Activated T-cell treated with anti-CD3 and anti-CD28 coated beads, Interleukin-2, amount 50 U/mL, for 24 hours (primary cell): ENCODE data around the gene UBALD2.

Experiments
- DNase-seq: peaks from one replicate; pipeline ENCODE4 v3.0.0-alpha.2; 2020
- H3K27ac Mint-ChIP-seq: 2 replicates; pipeline ENCODE4 v1.8.0; 2020; ENCODE audit warnings: mild to moderate bottlenecking, mixed read lengths
- H3K27me3 Mint-ChIP-seq: 2 replicates; pipeline ENCODE4 v1.8.0; 2020; ENCODE audit warnings: mixed read lengths
- H3K36me3 Mint-ChIP-seq: 2 replicates; pipeline ENCODE4 v1.8.0; 2020; ENCODE audit warnings: low read depth, mixed read lengths
- H3K4me1 Mint-ChIP-seq: 2 replicates; pipeline ENCODE4 v1.8.0; 2020; ENCODE audit warnings: low read depth, mixed read lengths
- H3K4me3 Mint-ChIP-seq: 2 replicates; pipeline ENCODE4 v1.8.0; 2020; ENCODE audit warnings: mild to moderate bottlenecking, moderate library complexity, mixed read lengths
- H3K9me3 Mint-ChIP-seq: 2 replicates; pipeline ENCODE4 v1.8.0; 2020; ENCODE audit warnings: mixed read lengths

UBALD2 gene

GRCh38 chr17:76276069-76276431, 10.9 kb downstream of the UBALD2 start:
- peaks cover 62% of the 10 kb centered on the region for H3K4me1 Mint-ChIP-seq
- no peaks in the 10 kb centered on the region for H3K27me3 Mint-ChIP-seq
- no peak for DNase-seq
- no peaks in the 10 kb centered on the region for H3K9me3 Mint-ChIP-seq
- no peak overlapping the region for H3K4me3 Mint-ChIP-seq
- H3K36me3 Mint-ChIP-seq = peaks cover 8% of the 10 kb centered on the region
- peak overlapping the region; percentile 82 for H3K27ac Mint-ChIP-seq

DNA sequence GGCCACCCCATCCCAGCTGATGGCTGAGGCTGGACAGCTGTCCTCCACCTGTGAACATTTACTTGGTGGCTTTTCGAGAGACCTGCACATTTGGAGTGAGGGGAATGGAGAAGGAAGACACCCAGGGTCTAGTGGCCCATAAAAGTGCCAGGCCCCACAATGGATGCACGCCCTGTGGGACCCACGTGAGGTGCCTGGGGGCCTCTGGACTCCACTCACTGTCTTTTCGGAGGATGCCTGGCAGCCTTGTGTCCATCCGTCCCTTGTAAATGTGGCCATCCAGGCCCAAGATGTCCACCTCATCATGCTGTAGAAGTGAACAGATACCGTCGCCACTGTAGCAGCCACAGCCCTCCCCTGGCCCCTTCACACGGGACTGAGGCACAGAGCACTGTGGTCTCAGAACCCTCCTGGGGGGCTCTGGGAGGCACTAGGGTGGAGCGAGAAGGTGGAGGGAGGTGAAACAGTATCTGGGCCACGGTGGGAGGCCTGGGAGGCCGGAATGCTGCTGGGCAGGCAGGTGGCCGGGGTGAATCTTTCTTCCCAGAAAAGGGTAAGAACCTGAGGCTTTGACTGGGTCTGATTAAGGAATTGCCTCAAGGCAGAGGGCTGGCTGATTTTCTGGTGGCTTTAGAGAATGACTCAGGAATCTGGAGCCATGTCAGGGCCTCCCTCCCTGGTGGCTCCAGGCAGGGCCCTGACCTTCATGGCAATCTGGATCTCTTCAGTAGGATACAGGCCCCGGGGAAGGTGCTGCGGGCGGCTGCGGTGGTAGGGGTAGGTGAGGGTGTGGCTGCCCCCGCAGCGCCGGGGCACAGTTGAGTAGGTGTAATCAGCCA, 11.5 kb downstream of the UBALD2 start:
- Mint-ChIP-seq H3K27me3 (no peaks in the 10 kb centered on the region), H3K4me3 (no peak overlapping the region), H3K36me3 (peaks cover 2% of the 10 kb centered on the region), H3K4me1 (peaks cover 56% of the 10 kb centered on the region), H3K9me3 (no peaks in the 10 kb centered on the region), H3K27ac (peak overlapping the region; percentile 1)
- no peak for DNase-seq

GRCh38 chr17:76277300-76278267, 12.4 kb downstream of the UBALD2 start:
- Mint-ChIP-seq H3K9me3 (no peaks in the 10 kb centered on the region), H3K27ac (peak overlapping the region; percentile 1), H3K36me3 (no peaks in the 10 kb centered on the region), H3K4me3 (no peak overlapping the region), H3K4me1 (peaks cover 54% of the 10 kb centered on the region), H3K27me3 (no peaks in the 10 kb centered on the region)
- no peak for DNase-seq

- no peaks in the 10 kb centered on the region for H3K27me3 Mint-ChIP-seq
- no peak for DNase-seq
- no peaks in the 10 kb centered on the region for H3K36me3 Mint-ChIP-seq
- no peak overlapping the region for H3K4me3 Mint-ChIP-seq
- no peaks in the 10 kb centered on the region for H3K9me3 Mint-ChIP-seq
- H3K4me1 Mint-ChIP-seq = peaks cover 46% of the 10 kb centered on the region
- peak overlapping the region; percentile 64 for H3K27ac Mint-ChIP-seq
Observed at GRCh38 chr17:76278268-76278908, 13.2 kb downstream of the UBALD2 start.

DNA sequence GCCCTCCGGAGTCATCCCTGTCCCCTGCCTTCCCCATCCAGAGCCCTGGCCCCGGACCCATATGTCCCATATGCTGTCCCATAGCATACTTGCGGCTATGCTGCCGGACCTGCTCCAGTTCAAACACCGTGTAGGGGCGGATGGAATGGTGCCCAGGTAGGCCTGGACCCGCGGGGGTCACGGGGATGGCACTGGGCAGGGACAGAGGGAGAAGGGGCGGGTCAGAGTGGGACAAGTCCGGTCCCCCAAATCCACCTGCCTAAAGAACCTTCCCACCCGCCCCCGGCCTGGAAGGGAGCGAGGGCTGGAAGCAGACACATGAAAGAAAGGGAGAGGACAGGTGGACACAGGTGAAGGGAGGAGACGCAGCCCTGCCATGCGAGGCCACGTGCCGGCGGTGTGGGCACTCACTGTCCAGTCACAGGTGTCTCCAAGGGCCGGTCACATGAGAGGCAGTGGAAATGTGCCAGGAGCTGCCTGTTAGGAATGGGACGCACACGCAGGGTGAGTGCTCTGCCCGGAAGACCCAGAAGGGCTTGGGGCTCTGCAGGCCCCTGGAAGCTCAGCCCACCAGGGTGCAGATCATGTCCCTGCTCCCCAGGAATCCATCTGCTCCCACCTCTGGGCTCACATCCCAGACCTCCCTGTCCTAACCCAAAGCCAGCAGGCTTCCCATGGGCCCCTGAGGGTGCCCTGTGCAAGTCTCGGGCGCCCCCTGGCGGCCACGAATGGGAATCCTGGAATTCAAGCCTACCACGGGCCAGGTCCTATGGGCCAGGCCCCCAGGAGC, 14.0 kb downstream of the UBALD2 start:
- DNase-seq = peak; percentile 93
- Mint-ChIP-seq H3K4me3 (no peak overlapping the region), H3K36me3 (no peaks in the 10 kb centered on the region), H3K27me3 (no peaks in the 10 kb centered on the region), H3K9me3 (no peaks in the 10 kb centered on the region), H3K27ac (peak overlapping the region; percentile 64), H3K4me1 (peaks cover 38% of the 10 kb centered on the region)

DNA sequence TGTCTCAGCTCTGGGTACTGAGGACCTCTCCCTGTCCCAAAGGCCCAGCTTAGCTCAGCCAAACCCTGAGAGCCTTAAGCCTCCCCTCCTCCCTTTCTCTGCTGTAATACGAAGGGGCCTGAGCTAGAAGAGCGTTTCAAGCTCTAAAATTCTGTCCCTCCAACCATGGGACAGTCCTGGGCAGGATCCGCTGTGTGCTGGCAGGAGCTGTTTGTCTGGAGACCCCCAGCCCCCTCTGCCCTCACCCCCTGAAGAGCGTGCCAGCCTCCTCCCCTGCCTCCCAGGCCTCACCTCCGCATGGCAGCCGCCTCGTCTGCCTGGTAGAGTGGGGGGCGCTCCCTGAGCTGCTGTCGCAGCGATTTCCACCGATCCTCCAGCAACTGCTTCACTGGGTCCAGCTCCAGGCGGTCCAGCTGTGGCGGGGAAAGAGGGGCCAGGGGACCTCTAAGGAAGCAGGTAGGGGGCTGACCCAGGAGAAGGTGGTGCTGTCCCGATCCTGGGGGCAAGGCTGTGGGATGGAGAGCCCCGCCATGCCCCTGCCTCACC, 14.7 kb downstream of the UBALD2 start:
- Mint-ChIP-seq H3K9me3 (no peaks in the 10 kb centered on the region), H3K4me3 (no peak overlapping the region), H3K4me1 (peaks cover 32% of the 10 kb centered on the region), H3K36me3 (no peaks in the 10 kb centered on the region), H3K27me3 (no peaks in the 10 kb centered on the region), H3K27ac (peak overlapping the region; percentile 66)
- DNase-seq = no peak

DNA sequence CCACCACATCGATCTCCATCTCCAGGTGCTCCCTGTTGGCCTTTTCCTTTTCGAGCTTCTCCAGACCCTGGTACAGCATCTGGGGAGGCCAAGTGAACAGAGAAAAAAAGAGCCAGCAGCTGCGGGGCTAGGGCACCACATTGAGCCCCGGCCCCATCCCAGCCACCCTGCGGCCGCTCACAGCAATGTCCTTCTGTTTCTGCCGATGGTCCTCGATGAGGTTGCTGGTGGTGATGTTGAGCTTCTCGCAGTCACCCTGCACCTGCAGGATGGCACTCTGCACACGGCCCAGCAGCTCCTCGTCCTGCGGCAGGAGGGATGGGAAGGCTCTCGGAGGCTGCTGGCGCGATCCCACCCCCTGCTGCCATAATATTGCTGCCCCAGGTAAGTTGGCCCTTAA, 15.5 kb downstream of the UBALD2 start:
- H3K4me1 Mint-ChIP-seq = peaks cover 25% of the 10 kb centered on the region
- H3K36me3 Mint-ChIP-seq = no peaks in the 10 kb centered on the region
- no peak overlapping the region for H3K4me3 Mint-ChIP-seq
- H3K9me3 Mint-ChIP-seq = no peaks in the 10 kb centered on the region
- DNase-seq = no peak
- H3K27ac Mint-ChIP-seq = peak overlapping the region; percentile 67
- H3K27me3 Mint-ChIP-seq = no peaks in the 10 kb centered on the region

DNA sequence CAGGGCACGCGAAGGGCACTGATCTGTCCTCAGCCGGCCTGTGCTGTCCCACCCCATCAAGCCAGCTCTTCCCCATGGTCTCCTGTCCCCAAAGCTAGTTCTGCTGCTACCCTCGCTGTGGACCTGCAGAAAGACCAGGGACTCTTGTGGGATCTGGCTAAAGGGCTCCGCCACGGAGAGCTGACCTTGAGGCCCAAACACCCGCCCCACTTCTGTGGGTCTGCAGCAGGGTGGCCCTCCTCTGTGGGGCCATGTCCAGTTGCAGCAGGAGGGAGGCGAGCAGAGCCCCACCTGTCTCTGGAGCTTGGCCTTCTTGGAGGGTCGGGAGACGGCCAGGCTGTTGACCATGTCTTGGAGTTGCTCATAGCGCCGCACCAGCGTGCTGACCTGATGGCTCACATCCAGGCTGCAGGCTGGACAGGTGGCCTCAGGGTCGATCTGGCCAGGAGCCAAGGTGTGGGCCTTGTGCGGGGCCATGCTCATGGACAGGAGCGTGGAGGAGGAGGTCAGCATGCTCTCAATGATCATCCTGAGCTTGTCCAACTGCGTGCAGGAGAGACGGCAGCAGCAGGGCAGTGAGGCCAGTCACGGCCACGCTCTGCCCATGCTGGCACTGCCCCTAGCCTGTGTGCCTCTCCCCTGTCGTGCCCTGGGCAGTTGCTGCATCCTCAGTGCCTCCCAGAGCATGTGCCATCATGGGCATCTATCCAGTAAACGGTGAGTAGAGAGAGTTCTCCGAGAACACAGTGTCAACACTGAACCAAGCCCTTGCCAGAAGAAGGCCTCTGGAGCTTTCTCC, 16.6 kb downstream of the UBALD2 start:
- Mint-ChIP-seq H3K9me3 (no peaks in the 10 kb centered on the region), H3K27me3 (no peaks in the 10 kb centered on the region), H3K4me3 (no peak overlapping the region), H3K4me1 (peaks cover 16% of the 10 kb centered on the region), H3K36me3 (no peaks in the 10 kb centered on the region), H3K27ac (peak overlapping the region; percentile 22)
- DNase-seq = no peak

DNA sequence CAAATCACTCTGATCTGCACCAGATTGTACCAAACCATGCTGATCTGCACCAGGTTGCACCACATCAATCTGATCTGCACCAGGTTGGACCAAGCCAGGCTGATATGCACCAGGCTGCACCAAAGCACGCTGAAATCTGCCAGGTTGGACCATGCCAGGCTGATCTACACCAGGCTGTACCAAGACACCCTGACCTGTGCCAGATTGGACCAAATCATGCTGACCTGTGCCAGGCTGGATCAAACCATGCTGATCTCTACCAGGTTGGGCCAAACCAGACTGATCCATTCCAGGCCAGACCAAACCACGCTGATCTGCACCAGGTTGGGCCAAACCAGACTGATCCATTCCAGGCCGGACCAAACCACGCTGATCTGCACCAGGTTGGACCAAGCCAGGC, 27.4 kb downstream of the UBALD2 start:
- Mint-ChIP-seq H3K4me1 (no peaks in the 10 kb centered on the region), H3K4me3 (no peak overlapping the region), H3K9me3 (no peaks in the 10 kb centered on the region), H3K27me3 (no peaks in the 10 kb centered on the region), H3K36me3 (peaks cover 7% of the 10 kb centered on the region), H3K27ac (no peak overlapping the region)
- DNase-seq = no peak

GRCh38 chr17:76293106-76293505, 28.0 kb downstream of the UBALD2 start:
- Mint-ChIP-seq H3K9me3 (no peaks in the 10 kb centered on the region), H3K4me1 (no peaks in the 10 kb centered on the region), H3K27me3 (no peaks in the 10 kb centered on the region), H3K27ac (no peak overlapping the region), H3K36me3 (peaks cover 7% of the 10 kb centered on the region), H3K4me3 (no peak overlapping the region)
- no peak for DNase-seq

DNA sequence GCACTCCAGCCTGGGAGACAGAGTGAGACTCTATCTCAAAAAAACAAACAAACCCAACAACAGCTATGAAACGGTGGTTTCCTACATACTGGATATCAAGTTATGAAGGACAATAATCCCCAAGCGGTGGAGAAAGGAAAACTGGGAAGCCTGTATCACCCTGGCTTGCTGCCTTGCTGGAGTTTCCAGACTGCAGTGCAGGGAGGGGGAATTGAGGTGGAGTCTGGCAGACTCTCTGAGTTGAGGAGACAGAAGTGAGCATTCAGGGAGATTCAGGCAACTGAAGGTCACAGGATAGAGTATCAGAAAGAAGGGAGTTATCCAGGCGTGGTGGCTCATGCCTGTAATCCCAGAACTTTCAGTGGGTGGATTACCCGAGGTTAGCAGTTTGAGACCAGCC, 31.0 kb downstream of the UBALD2 start:
- H3K9me3 Mint-ChIP-seq = no peaks in the 10 kb centered on the region

GRCh38 chr17:76296889-76297288, 31.7 kb downstream of the UBALD2 start:
- DNase-seq = no peak
- H3K4me3 Mint-ChIP-seq = no peak overlapping the region
- peaks cover 5% of the 10 kb centered on the region for H3K36me3 Mint-ChIP-seq
- H3K9me3 Mint-ChIP-seq = no peaks in the 10 kb centered on the region
- no peaks in the 10 kb centered on the region for H3K4me1 Mint-ChIP-seq
- no peak overlapping the region for H3K27ac Mint-ChIP-seq
- no peaks in the 10 kb centered on the region for H3K27me3 Mint-ChIP-seq

More for the DNA sequence above, 31.0 kb downstream of the UBALD2 start:
- no peaks in the 10 kb centered on the region for H3K27me3 Mint-ChIP-seq
- peaks cover 5% of the 10 kb centered on the region for H3K36me3 Mint-ChIP-seq
- H3K4me1 Mint-ChIP-seq = no peaks in the 10 kb centered on the region
- no peak overlapping the region for H3K27ac Mint-ChIP-seq
- DNase-seq = no peak
- no peak overlapping the region for H3K4me3 Mint-ChIP-seq

DNA sequence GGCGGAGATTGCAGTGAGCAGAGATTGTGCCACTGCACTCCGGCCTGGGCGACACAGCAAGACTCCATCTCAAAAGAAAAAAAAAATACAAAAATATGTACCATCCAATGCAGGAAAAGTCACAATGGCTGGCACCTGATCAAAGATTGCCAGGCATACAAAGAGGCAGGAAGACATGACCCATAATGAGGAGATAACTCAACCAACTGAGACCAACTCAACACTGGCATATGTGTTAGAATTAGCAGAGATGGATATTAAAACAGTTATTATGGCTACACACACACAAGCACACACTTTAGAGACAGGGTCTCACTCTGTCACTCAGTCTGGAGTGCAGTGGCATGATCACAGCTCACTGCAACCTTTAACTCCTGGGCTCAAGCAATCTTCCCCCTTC, 32.3 kb downstream of the UBALD2 start:
- H3K4me1 Mint-ChIP-seq = no peaks in the 10 kb centered on the region
- no peak for DNase-seq
- peaks cover 2% of the 10 kb centered on the region for H3K36me3 Mint-ChIP-seq
- no peaks in the 10 kb centered on the region for H3K9me3 Mint-ChIP-seq
- no peaks in the 10 kb centered on the region for H3K27me3 Mint-ChIP-seq
- no peak overlapping the region for H3K27ac Mint-ChIP-seq
- no peak overlapping the region for H3K4me3 Mint-ChIP-seq
